IMR-90 (cell line): Measurements from ENCODE around the gene ADGRG3. TPM values are rescaled to one million over a fixed set of nuclear protein-coding genes. Genes with fewer than 3 reads are reported as not detected.

ENCODE experiments used
- ATAC-seq: fragments of 200-7000 bp; cut with Tn5 transposase; 2 replicates; pipeline ENCODE4 v1.9.1; 2020; ENCODE audit warnings: low read depth, mild to moderate bottlenecking, moderate library complexity
- BruUV-seq: library from RNA; stranded (reverse); fragments of 400-500 nt; replicated peaks from 2 replicates; lab custom pipeline; 2021; lab: Mats Ljungman, UMichigan
- CTCF ChIA-PET: fragments of 300-600 bp; formaldehyde crosslinking; extraction: SDS; loops from one replicate; lab custom pipeline; 2021; ENCODE audit warnings: antibody characterized with exemption; lab: Yijun Ruan, JAX
- POLR2A ChIA-PET: fragments of 300-600 bp; sonication (Branson Sonifier 250); formaldehyde crosslinking; loops from one replicate; lab custom pipeline; 2022; ENCODE audit warnings: antibody characterized with exemption; ENCODE audit not compliant: unreplicated experiment; lab: Charles Lee
- DNase-seq: peaks from one replicate; pipeline ENCODE4 v3.0.0; 2013
- H2AFZ ChIP-seq: replicated peaks from 2 replicates; pipeline ENCODE3; 2013; ENCODE audit warnings: low read length, mild to moderate bottlenecking; ENCODE audit not compliant: poor library complexity
- H2AK5ac ChIP-seq: 2 replicates; pipeline ENCODE4 v1.6.1; 2013; ENCODE audit warnings: low read depth, low read length, inconsistent platforms
- H2AK9ac ChIP-seq: replicated peaks from 2 replicates; pipeline ENCODE3; 2013; ENCODE audit warnings: mild to moderate bottlenecking, low read depth, low read length, moderate library complexity; ENCODE audit not compliant: poor library complexity
- H2BK120ac ChIP-seq: 2 replicates; pipeline ENCODE4 v1.6.1; 2013; ENCODE audit warnings: low read depth, low read length, inconsistent platforms
- H2BK15ac ChIP-seq: 3 replicates; pipeline ENCODE4 v1.6.1; 2013; ENCODE audit warnings: low read depth, low read length, inconsistent platforms
- H2BK20ac ChIP-seq: 2 replicates; pipeline ENCODE4 v1.6.1; 2013; ENCODE audit warnings: low read depth, mild to moderate bottlenecking, inconsistent platforms, low read length, moderate library complexity
- H2BK5ac ChIP-seq: 2 replicates; pipeline ENCODE4 v1.6.1; 2013; ENCODE audit warnings: mild to moderate bottlenecking, low read depth, low read length, inconsistent platforms; ENCODE audit not compliant: poor library complexity, severe bottlenecking
- H3K14ac ChIP-seq: replicated peaks from 2 replicates; pipeline ENCODE4 v1.6.1; 2013; ENCODE audit warnings: low read depth, low read length, inconsistent platforms
- H3K18ac ChIP-seq: 2 replicates; pipeline ENCODE4 v1.6.1; 2013; ENCODE audit warnings: low read depth, low read length, control low read depth
- H3K23ac ChIP-seq: 2 replicates; pipeline ENCODE4 v1.6.1; 2013; ENCODE audit warnings: low read depth, low read length, inconsistent platforms
- H3K27ac ChIP-seq: 2 replicates; pipeline ENCODE4 v1.5.1; 2013; ENCODE audit warnings: mild to moderate bottlenecking, control low read depth, low read length; ENCODE audit not compliant: insufficient read depth
- H3K27me3 ChIP-seq: 2 replicates; pipeline ENCODE4 v1.6.1; 2013; ENCODE audit warnings: low read length; ENCODE audit not compliant: control insufficient read depth, insufficient read depth
- H3K36me3 ChIP-seq: 2 replicates; pipeline ENCODE4 v1.6.1; 2013; ENCODE audit warnings: low read length, mixed read lengths; ENCODE audit not compliant: control insufficient read depth, insufficient read depth
- H3K4ac ChIP-seq: 2 replicates; pipeline ENCODE4 v1.6.1; 2013; ENCODE audit warnings: low read depth, low read length, inconsistent platforms
- H3K4me1 ChIP-seq: 2 replicates; pipeline ENCODE4 v1.6.1; 2013; ENCODE audit warnings: low read length, mixed read lengths; ENCODE audit not compliant: control insufficient read depth, insufficient read depth
- H3K4me2 ChIP-seq: 2 replicates; pipeline ENCODE4 v1.6.1; 2013; ENCODE audit warnings: low read depth, mild to moderate bottlenecking, control low read depth, low read length, moderate library complexity
- H3K4me3 ChIP-seq: 2 replicates; pipeline ENCODE4 v1.5.1; 2013; ENCODE audit warnings: low read depth, mild to moderate bottlenecking, control low read depth, low read length, moderate library complexity; ENCODE audit not compliant: insufficient read depth
- H3K56ac ChIP-seq: 2 replicates; pipeline ENCODE4 v1.6.1; 2013; ENCODE audit warnings: low read length, inconsistent platforms; ENCODE audit not compliant: insufficient read depth; ENCODE audit errors: extremely low read depth
- H3K79me1 ChIP-seq, 2 experiments: 2 replicates each; pipeline ENCODE4 v1.6.1; 2013; ENCODE audit warnings: low read length in 2 of 2, inconsistent platforms in 1 of 2, low read depth in 1 of 2
- H3K9ac ChIP-seq: 2 replicates; pipeline ENCODE4 v1.6.1; 2013; ENCODE audit warnings: low read depth, low read length, control low read depth
- H3K9me1 ChIP-seq: 2 replicates; pipeline ENCODE4 v1.6.1; 2013; ENCODE audit warnings: low read length, inconsistent platforms; ENCODE audit not compliant: insufficient read depth
- H3K9me3 ChIP-seq: 2 replicates; pipeline ENCODE4 v1.6.1; 2013; ENCODE audit warnings: low read length; ENCODE audit not compliant: control insufficient read depth, insufficient read depth
- H4K20me1 ChIP-seq: 2 replicates; pipeline ENCODE4 v1.6.1; 2013; ENCODE audit warnings: low read length, inconsistent platforms; ENCODE audit not compliant: insufficient read depth
- H4K5ac ChIP-seq: 2 replicates; pipeline ENCODE4 v1.6.1; 2013; ENCODE audit warnings: mild to moderate bottlenecking, low read depth, low read length, control low read depth
- H4K8ac ChIP-seq, 2 experiments: 2 replicates each; pipeline ENCODE4 v1.6.1; 2013; ENCODE audit warnings: low read depth in 2 of 2, low read length in 2 of 2, control low read depth in 1 of 2, inconsistent platforms in 1 of 2
- H4K91ac ChIP-seq: 2 replicates; pipeline ENCODE4 v1.6.1; 2013; ENCODE audit warnings: low read depth, low read length, inconsistent platforms; ENCODE audit not compliant: insufficient read depth
- CEBPB ChIP-seq: IDR thresholded peaks from 2 replicates; pipeline ENCODE4 v1.6.1; 2012; ENCODE audit warnings: low read depth, low read length, improper control_type of control experiment
- CHD1 ChIP-seq: IDR thresholded peaks from 2 replicates; pipeline ENCODE4 v1.6.1; 2012; ENCODE audit warnings: low read depth, low read length, improper control_type of control experiment
- FOS ChIP-seq: fragments of 150-350 bp; IDR thresholded peaks from 2 replicates; pipeline ENCODE4 v1.6.1; 2016; ENCODE audit warnings: low read depth, low read length
- MAFK ChIP-seq: IDR thresholded peaks from 2 replicates; pipeline ENCODE4 v1.6.1; 2012; ENCODE audit warnings: low read depth, low read length, improper control_type of control experiment
- MAZ ChIP-seq: IDR thresholded peaks from 2 replicates; pipeline ENCODE4 v1.6.1; 2012; ENCODE audit warnings: low read depth, mild to moderate bottlenecking, low read length, improper control_type of control experiment, moderate library complexity, borderline replicate concordance
- NFE2L2 ChIP-seq: fragments of 150-350 bp; IDR thresholded peaks from 2 replicates; pipeline ENCODE4 v1.6.1; 2016; ENCODE audit warnings: low read depth, mild to moderate bottlenecking, low read length
- POLR2A ChIP-seq: IDR thresholded peaks from 2 replicates; pipeline ENCODE4 v1.6.1; 2012; ENCODE audit warnings: mild to moderate bottlenecking, low read depth, low read length
- RAD21 ChIP-seq: IDR thresholded peaks from 2 replicates; pipeline ENCODE4 v1.6.1; 2012; ENCODE audit warnings: low read length, improper control_type of control experiment
- RFX5 ChIP-seq: IDR thresholded peaks from 2 replicates; pipeline ENCODE4 v1.8.0; 2012; ENCODE audit warnings: low read depth, mild to moderate bottlenecking, low read length, moderate library complexity
- SMC3 ChIP-seq: fragments of 150-350 bp; IDR thresholded peaks from 2 replicates; pipeline ENCODE4 v1.6.1; 2016; ENCODE audit warnings: low read depth, mild to moderate bottlenecking, antibody characterized with exemption, low read length, moderate library complexity
- WGBS, 2 experiments: methylation state at CpG; one replicate each; pipeline versions ENCODE4 v1.1.5 to v1.1.7; 2013; ENCODE audit warnings: missing lambda C conversion rate in 2 of 2; ENCODE audit not compliant: insufficient read length in 1 of 2; ENCODE audit errors: extremely low coverage in 2 of 2; 5-methylcytosine and 5-hydroxymethylcytosine counted together
- dilution Hi-C: fragments of 300-500 bp; cut with HindIII; formaldehyde crosslinking; loops from one replicate; pipeline ENCODE4 v1.14.3; 2018; ENCODE audit warnings: low sequenced_read_pairs; ENCODE audit not compliant: unreplicated experiment
- in situ Hi-C: fragments of 300-500 bp; cut with MboI; formaldehyde crosslinking; loops from 3 replicates; pipeline ENCODE4 v1.14.3; 2019; ENCODE audit warnings: low sequenced_read_pairs, inconsistent platforms, mixed read lengths
- intact Hi-C: fragments of 100-400 bp; cut with micrococcal nuclease; formaldehyde crosslinking; loops from 2 replicates; pipeline ENCODE4 v1.10.0; 2022
- polyA plus RNA-seq, 3 experiments: library from polyadenylated mRNA; depleted of rRNA; stranded (reverse); fragments of >200 nt; gene quantifications; 2 replicates each; pipeline ENCODE4 v1.2.3, GENCODE V29; 2012; ENCODE audit warnings: low replicate concordance in 1 of 3
- total RNA-seq: library from RNA; depleted of rRNA; stranded (reverse); fragments of >200 nt; gene quantifications from 2 replicates; pipeline ENCODE4 v1.2.3, GENCODE V29; 2012
- TF ChIP-seq, protein P1 (sequence below): fragments of 150-350 bp; IDR thresholded peaks from 2 replicates; pipeline ENCODE4 v1.6.1; 2016; ENCODE audit warnings: low read depth, mild to moderate bottlenecking, low read length, moderate library complexity, borderline replicate concordance
- TF ChIP-seq, protein P2 (sequence below): conservative IDR thresholded peaks from 2 replicates; pipeline ENCODE4 v1.5.1; 2012; ENCODE audit warnings: mild to moderate bottlenecking, low read depth, low read length, improper control_type of control experiment
- TF ChIP-seq, protein P3 (sequence below): fragments of 150-350 bp; IDR thresholded peaks from 2 replicates; pipeline ENCODE4 v1.6.1; 2017; ENCODE audit warnings: mild to moderate bottlenecking, antibody characterized with exemption, low read length, low read depth

The ADGRG3 gene
- total and polyA plus RNA-seq, 2 of the 4 experiments (the other 2 are of a cell fraction) = not detected

DNA sequence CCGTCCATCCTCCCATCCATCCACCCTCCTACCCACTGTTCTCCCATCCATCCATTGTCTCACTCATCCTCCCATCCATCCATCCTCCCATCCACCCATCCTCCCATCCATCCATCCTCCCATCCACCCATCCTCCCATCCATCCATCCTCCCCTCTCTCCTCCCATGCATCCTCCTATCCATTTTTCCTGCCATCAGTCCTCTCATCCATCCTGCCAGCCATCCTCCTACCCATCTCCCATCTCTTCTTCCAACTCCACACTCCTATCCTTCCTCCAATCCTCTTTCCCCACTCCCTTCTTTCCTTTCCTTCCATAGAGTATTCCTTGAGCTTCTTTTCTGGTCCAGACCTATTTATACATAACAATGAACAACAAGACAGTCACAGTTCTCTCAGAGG lies 38.6 kb downstream of the ADGRG3 start:
- Histone ChIP-seq H2BK5ac (no peak overlapping the region), H3K18ac (no peak overlapping the region), H3K56ac (no peak overlapping the region), H3K27me3 (peaks cover 37% of the 10 kb centered on the region), H3K27ac (no peak overlapping the region), H3K4ac (no peak overlapping the region), H3K4me3 (no peak overlapping the region), H3K23ac (no peak overlapping the region), H3K9me3 (no peaks in the 10 kb centered on the region), H2AK9ac (no peak overlapping the region), H3K9me1 (no peaks in the 10 kb centered on the region), H2AFZ (no peak overlapping the region), H3K9ac (no peak overlapping the region), H2AK5ac (no peak overlapping the region), H4K8ac (no peak overlapping the region), H2BK120ac (no peak overlapping the region), H3K79me1 (no peaks in the 10 kb centered on the region), H4K20me1 (no peaks in the 10 kb centered on the region), H3K4me1 (no peaks in the 10 kb centered on the region), H2BK20ac (no peak overlapping the region), H3K4me2 (no peak overlapping the region), H3K14ac (no peak overlapping the region), H3K36me3 (no peaks in the 10 kb centered on the region), H4K5ac (no peak overlapping the region), H2BK15ac (no peak overlapping the region), H4K91ac (no peak overlapping the region)
- dilution Hi-C loops (no loop called here), in situ Hi-C loops (no loop called here), intact Hi-C loops (no loop called here)
- 38% methylated on average over 1 of the region's 1 CpG; no CpG with 5 or more reads in 1 of the 2 experiments for WGBS, 2 experiments
- no TSS peak for BruUV-seq
- TF ChIP-seq RFX5 (no peak), MAZ (no peak), RAD21 (no peak), MAFK (no peak), CHD1 (no peak), POLR2A (no peak), CEBPB (no peak), FOS (no peak), NFE2L2 (no peak), SMC3 (no peak)
- TF ChIP-seq, protein P1, sequence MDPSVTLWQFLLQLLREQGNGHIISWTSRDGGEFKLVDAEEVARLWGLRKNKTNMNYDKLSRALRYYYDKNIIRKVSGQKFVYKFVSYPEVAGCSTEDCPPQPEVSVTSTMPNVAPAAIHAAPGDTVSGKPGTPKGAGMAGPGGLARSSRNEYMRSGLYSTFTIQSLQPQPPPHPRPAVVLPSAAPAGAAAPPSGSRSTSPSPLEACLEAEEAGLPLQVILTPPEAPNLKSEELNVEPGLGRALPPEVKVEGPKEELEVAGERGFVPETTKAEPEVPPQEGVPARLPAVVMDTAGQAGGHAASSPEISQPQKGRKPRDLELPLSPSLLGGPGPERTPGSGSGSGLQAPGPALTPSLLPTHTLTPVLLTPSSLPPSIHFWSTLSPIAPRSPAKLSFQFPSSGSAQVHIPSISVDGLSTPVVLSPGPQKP = no peak
- TF ChIP-seq, protein P2, sequence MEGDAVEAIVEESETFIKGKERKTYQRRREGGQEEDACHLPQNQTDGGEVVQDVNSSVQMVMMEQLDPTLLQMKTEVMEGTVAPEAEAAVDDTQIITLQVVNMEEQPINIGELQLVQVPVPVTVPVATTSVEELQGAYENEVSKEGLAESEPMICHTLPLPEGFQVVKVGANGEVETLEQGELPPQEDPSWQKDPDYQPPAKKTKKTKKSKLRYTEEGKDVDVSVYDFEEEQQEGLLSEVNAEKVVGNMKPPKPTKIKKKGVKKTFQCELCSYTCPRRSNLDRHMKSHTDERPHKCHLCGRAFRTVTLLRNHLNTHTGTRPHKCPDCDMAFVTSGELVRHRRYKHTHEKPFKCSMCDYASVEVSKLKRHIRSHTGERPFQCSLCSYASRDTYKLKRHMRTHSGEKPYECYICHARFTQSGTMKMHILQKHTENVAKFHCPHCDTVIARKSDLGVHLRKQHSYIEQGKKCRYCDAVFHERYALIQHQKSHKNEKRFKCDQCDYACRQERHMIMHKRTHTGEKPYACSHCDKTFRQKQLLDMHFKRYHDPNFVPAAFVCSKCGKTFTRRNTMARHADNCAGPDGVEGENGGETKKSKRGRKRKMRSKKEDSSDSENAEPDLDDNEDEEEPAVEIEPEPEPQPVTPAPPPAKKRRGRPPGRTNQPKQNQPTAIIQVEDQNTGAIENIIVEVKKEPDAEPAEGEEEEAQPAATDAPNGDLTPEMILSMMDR = no peak
- TF ChIP-seq, protein P3, sequence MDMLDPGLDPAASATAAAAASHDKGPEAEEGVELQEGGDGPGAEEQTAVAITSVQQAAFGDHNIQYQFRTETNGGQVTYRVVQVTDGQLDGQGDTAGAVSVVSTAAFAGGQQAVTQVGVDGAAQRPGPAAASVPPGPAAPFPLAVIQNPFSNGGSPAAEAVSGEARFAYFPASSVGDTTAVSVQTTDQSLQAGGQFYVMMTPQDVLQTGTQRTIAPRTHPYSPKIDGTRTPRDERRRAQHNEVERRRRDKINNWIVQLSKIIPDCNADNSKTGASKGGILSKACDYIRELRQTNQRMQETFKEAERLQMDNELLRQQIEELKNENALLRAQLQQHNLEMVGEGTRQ = no peak
- ATAC-seq (no peak), DNase-seq (no peak)
- ChIA-PET POLR2A (no interaction called here), CTCF (no interaction called here)
